ENCODE data around the gene SART3.

The SART3 gene

GRCh38 chr12:108514973-108515814, 45.8 kb downstream of the SART3 start, which contains the start of gene FICD:
TSS of gene FICD (plus strand) at chr12:108515277. CDS start at chr12:108516973, 1,696 bp downstream.
- H3K4me3 ChIP-seq (ENCODE audit: low read depth, low read length): peak within 1 kb of the TSS; percentile 91
- no peak for TF ChIP-seq CTCF (IDR thresholded peaks at IDR 0.05; ENCODE audit: low read depth, low read length)

- H3K4me3 ChIP-seq (ENCODE audit: low read depth, low read length): peak overlapping the region; percentile 91
These were observed 46.5 kb downstream of the SART3 start for GRCh38 chr12:108514468-108514972.

GRCh38 chr12:108511633-108512540, 49.1 kb downstream of the SART3 start:
- no peak overlapping the region for H3K4me3 ChIP-seq (ENCODE audit: low read depth, low read length)
- TF ChIP-seq CTCF (IDR thresholded peaks at IDR 0.05; ENCODE audit: low read depth, low read length): peak; percentile 81

More at GRCh38 chr12:108514468-108514972, 46.5 kb downstream of the SART3 start:
- TF ChIP-seq CTCF (IDR thresholded peaks at IDR 0.05; ENCODE audit: low read depth, low read length): no peak

- TF ChIP-seq CTCF (IDR thresholded peaks at IDR 0.05; ENCODE audit: low read depth, low read length): no peak
- H3K4me3 ChIP-seq (ENCODE audit: low read depth, low read length): no peak overlapping the region
These were observed 50.1 kb downstream of the SART3 start for GRCh38 chr12:108510836-108511235.

- TF ChIP-seq CTCF (IDR thresholded peaks at IDR 0.05; ENCODE audit: low read depth, low read length): no peak
- H3K4me3 ChIP-seq (ENCODE audit: low read depth, low read length): no peak overlapping the region
These were observed 51.2 kb downstream of the SART3 start for GRCh38 chr12:108509806-108510205.

GRCh38 chr12:108507971-108508642, 52.9 kb downstream of the SART3 start:
- TF ChIP-seq CTCF (IDR thresholded peaks at IDR 0.05; ENCODE audit: low read depth, low read length): no peak
- H3K4me3 ChIP-seq (ENCODE audit: low read depth, low read length): no peak overlapping the region

Data from WI38 (cell line).